ENCODE results near the gene ARL4C.
A peak's percentile ranks its signal among the peaks of the same experiment; 100 is the strongest.

Gene ARL4C

GRCh38 chr2:234497594-234498235 lies 834 bp upstream of the ARL4C start:
- no peak for DNase-seq

- DNase-seq, result no peak
These were observed 636 bp downstream of the ARL4C start for GRCh38 chr2:234496055-234496834.

DNA sequence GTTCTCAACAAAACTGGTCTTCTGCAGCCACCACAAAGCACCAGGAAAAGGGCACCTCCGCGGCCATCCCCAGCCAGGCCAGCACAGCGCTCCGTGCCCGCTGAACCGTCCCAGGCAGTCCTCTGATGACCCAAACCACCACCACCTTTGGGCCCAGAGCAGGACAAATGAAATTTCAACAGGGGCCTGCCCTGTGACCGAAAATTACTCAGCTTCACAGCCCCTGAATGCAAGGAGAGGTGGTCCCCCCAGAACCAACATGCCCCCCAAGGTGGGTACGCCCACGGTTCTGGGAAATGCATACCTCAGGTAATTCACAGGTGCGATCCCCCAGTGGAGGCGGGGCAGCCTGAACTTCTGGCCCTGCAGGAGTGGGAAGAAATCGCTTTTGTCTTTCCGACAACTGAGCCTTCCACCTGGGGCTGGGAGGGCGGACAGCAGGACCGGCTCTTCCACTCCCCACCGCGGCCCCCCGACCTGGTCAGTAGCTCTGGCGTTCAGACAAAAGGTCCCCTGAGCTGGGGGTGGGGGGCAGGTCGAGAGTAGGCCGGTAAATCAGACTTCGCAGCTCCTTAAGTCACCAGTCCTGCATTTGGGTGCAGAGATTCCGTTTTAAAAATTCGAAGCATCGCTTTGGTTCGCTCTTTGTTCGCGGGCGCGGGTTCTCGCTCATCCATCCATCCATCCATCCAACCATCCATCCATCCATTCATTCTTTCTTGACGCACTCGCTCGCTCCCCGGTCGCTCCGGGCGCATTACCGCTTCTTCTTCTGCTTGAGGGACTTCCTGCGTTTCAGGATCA lies 1.4 kb downstream of the ARL4C start:
- no peak for DNase-seq

DNA sequence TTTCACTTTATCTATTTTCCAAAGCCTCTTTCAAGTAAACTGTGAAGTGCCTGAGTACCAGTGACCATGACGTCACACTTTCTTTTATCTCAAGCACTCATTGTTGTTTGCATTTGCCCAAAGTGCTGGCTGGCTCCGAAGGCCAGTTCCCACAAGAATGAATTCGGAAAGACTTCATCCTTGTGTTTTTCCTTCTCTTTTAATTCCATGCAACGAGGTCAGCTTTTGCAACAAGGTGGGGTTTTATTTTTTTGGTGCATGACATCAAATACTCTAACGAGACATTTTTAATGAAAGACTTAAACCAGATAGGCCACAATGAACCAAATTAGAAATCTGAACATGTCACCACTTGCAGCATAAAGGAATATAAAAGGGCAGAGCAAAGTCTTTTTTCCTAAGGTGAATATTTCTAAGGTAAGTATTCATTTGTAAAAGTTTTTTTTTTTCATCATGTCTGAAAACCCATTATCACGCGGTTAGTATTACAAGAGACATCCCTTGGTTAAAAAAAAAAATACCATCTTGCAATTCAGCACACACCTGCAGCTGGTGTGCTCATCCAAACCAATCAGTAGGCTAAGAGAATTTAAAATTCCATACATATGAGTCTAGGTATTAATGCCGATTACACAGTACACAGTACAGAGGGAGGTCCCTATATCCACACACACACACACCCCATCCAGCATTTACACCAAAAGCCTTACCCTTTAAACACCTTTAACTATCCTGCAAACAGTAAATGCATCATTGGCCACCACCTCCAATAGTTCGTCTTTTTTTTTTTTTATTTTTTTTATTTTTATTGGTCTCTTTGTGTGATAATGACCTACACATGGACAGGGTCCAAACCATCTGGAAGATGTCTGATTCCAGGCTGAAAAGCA lies 2.3 kb downstream of the ARL4C start:
- peak; percentile 16 for DNase-seq

DNA sequence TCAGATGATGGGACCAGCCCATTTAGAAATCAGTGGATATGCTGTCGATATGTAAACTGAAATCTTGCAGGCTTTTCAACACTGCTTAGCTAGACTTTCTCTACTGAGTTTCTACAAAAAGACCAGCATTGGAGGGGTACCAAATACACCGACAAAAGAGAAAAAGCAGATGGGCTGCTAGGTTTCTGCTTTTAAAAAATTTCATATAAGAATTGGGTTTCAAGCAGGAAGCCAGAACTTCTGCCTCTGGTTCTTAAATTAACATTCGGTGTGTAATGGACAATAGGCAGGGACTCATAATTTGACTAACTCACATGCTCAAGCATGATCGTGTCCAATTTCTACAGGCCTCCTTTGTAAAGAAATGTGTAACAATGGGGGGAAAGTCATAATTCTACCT lies 3.1 kb downstream of the ARL4C start:
- DNase-seq, result no peak

- no peak for DNase-seq
These were observed 4.0 kb downstream of the ARL4C start for GRCh38 chr2:234492717-234493485.

DNA sequence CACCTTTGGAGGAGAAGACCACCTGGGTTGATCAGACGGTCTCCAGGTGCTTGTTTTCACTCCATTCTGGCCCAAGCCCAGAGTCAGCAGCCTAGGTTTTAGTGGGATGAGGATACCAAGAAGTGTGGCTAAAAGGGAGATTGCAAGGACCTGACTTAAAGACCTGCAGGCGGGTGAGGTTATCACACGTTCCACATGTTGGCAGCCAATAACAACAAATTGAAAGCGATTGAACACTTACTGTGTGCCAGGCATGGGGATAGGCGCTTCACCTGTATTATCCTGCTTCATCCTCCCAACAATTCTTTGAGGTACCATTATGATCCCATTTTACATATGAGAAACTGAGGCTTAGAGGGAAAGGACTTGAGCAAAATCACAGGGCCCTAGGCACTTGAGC lies 5.0 kb downstream of the ARL4C start:
- DNase-seq, result no peak

- DNase-seq, result no peak
These were observed 5.6 kb downstream of the ARL4C start for GRCh38 chr2:234491281-234491680.

DNA sequence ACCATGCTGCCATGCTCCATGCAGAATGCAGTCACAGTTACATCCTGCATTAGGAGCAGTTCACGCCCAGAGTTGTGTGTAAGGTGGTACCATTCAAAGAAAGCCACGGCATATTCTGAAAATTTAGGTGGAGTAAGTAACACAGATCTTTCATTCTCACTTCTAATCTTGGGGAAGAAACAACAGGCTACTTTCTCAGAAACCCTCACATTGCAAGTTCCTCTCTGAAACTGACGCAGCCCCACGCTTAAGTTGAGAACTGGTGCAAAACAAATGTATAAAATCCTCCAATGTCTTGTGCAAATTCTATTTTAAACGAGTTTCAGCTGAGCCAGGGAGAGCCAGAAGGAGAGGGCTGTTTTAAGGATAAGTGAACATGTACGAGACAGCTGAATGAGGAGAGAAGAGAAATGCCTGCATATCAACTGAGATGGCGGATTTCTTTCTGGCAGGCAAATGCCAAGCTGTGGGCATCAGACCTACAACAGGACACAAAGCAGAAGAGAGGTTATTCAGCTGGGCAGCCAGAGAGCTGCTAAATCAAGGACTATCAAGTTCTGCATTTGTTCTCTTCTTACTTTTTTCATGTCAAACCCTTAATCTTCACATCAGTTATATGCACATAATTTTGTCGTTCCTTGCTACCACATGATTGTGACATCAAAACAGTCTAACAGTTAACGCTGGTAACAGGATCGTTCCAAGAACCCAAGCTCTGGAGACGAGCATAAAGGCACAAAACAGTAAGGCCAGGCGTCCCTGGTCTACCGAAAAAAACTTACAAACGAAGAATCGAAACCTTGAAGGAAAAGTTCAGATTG lies 6.4 kb downstream of the ARL4C start:
- no peak for DNase-seq

DNA sequence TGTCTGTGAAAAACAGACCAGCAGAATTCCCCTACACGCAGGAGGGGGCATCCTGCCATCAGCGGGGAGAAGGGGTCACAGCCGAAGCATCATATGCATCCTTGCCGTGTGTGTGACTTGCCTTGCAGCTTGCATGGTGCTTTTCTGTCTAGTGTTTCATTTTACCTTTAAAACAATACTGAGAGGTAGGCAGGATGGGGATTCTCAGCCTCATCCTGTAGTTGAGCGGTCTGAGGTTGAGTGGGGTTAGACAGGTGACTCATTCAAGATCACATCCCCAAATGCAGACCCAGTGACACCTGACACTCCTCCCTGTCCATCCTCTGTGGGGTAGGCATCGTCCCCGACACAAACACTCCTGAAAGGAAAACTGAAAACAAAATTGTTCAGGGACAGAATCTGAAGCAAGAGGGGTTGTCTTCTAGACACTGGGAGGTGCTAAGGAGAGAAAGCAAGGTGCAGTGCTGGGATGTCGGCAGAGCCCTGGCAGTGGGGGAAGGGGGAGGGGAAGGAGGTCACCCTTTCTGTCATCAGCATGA lies 7.9 kb downstream of the ARL4C start:
- no peak for DNase-seq

- DNase-seq, result no peak
These were observed 8.4 kb downstream of the ARL4C start for GRCh38 chr2:234488486-234488885.

- no peak for DNase-seq
These were observed 9.5 kb downstream of the ARL4C start for GRCh38 chr2:234487356-234487755.

DNA sequence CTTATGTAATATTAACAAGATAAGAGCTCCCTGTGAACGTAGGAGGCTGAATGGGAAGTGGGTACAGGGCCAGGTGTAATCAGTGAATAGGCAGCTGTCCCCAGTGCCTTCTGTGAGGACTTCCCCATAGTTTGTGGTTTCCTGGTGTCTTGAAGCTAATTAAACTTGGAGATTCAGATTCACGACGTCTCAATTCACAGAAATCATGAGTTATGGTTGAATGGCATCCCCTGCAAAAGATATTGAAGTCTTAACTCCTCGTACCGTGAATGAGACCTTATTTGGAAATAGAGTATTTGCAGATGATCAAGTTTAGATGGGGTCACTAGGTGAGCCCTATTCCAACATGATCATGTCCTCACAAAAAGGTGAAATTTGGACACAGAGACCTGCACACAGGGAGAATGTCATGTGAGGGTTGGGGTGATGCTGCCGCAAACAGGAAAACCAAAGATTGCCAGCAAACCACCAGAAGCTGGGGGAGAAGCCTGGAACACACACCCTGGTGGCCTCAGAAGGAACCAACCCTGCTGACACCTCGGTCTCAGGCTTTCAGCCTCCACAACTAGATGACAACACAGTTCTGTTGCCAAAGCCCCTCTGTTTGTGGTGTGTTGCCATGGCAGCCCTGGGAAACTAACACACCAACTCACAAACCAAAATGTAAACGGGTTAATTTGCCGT lies 13.2 kb downstream of the ARL4C start:
- DNase-seq, result no peak

GRCh38 chr2:234481301-234481700 lies 15.6 kb downstream of the ARL4C start:
- DNase-seq, result no peak

- DNase-seq, result no peak
These were observed 16.5 kb downstream of the ARL4C start for GRCh38 chr2:234480337-234480736.

- no peak for DNase-seq
These were observed 17.4 kb downstream of the ARL4C start for GRCh38 chr2:234479465-234479864.

DNA sequence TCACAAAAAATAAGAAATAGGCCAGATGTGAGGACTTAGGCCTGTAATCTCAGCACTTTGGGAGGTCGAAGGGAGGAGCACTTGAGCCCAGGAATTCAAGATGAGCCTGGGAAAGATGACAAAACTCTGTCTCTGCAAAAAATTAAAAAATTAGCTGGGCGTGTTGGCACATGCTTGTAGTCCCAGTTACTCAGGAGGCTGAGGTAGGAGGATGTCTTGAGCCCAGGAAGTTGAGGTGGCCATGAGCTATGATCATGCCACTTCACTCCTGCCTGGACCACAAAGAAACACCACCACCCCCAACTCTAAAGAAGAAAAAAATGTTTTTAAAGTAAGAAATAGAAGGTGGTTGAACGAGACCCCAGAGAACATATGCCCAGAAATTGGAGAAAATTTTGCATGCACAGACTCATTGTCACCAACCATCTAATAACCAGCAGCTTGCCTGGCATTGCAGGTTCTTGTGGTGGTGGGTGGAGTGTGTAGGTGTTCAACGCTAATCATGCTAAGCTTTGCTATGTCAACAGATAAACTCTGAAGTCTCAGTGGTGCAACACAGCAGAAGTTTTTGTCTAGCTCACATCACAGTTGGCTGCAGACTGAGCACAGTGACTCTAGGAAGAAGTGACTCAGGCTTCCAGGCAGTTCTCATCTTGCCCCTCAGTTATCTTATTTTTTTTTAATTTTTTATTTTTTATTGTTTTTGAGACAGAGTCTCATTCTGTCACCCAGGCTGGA lies 18.6 kb downstream of the ARL4C start:
- DNase-seq, result no peak

DNA sequence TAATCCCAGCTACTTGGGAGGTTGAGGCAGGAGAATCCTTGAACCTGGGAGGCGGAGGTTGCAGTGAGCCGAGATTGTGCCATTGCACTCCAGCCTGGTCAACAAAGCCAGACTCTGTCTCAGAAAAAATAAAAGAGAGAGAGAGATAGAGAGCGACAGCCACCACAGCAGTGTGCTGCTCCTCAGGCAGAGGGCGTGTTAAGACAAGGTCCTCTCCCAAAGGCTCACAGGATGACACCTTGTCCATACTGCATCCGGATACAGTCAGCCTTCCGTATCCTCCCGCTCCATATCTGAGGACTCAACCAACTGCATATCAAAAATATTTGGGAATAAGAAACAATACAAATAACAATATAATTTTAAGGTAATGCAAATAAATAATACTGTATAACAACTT lies 20.1 kb downstream of the ARL4C start:
- no peak for DNase-seq

- no peak for DNase-seq
These were observed 22.2 kb downstream of the ARL4C start for GRCh38 chr2:234474654-234475053.

Measured in NCI-H2171 (cell line).